Stimulated activated CD4-positive, alpha-beta T cell treated with anti-CD3 and anti-CD28 coated beads, Interleukin-1b, Interleukin-23, amount 100 ng/mL, for 24 hours (primary cell): ENCODE data around the gene ARHGEF1.

Source experiments
- DNase-seq, 4 experiments: peaks; one replicate each; pipeline ENCODE4 v3.0.0-alpha.2; 2020; ENCODE audit warnings: low read depth in 4 of 4, low spot score in 1 of 4

ARHGEF1 gene, protein sequence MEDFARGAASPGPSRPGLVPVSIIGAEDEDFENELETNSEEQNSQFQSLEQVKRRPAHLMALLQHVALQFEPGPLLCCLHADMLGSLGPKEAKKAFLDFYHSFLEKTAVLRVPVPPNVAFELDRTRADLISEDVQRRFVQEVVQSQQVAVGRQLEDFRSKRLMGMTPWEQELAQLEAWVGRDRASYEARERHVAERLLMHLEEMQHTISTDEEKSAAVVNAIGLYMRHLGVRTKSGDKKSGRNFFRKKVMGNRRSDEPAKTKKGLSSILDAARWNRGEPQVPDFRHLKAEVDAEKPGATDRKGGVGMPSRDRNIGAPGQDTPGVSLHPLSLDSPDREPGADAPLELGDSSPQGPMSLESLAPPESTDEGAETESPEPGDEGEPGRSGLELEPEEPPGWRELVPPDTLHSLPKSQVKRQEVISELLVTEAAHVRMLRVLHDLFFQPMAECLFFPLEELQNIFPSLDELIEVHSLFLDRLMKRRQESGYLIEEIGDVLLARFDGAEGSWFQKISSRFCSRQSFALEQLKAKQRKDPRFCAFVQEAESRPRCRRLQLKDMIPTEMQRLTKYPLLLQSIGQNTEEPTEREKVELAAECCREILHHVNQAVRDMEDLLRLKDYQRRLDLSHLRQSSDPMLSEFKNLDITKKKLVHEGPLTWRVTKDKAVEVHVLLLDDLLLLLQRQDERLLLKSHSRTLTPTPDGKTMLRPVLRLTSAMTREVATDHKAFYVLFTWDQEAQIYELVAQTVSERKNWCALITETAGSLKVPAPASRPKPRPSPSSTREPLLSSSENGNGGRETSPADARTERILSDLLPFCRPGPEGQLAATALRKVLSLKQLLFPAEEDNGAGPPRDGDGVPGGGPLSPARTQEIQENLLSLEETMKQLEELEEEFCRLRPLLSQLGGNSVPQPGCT

DNA sequence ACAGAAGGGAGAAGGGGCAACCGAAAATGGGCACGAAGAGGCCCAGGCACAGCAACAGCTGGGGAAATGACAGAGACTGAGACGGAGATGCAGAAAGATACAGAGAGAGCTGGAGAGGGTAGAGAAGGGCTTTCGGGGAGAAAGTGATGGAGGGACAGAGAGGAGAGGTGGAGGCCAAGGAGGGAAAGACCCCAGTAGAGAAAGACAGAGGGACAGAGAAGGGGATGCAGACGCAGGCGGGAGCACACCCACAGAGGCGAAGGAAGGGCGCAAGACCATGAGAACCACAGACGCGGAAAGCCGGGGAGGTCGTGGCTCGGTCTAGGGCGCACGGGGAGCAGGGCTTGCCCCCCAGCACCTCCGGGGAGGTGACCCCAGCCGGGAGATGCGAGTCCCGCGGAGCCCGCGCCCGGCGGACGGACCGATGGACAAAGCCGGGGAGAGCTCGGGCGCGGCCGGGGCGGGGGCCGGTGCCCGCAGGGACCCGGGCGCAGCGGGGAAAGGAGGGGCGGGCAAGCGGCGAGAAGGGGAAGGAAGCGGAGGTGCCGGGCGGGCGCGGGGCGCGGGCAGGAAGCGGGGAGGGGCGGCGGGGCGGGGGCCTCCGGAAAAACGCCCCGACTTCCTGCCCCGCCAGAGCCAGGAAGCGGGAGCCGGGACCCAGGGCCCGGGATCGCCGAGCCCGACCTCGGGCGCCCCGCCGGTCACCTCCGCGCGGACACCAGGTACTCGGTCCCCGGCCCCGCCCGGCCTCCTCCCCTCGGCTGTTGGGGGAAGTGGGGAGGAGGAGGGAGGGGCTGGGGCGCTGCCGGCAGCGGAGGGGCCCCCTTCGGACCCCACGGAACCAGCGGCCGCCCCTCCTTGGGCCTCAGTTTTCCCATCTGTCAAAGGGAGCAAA lies at the start of gene ARHGEF1:
TSS of gene ARHGEF1 (plus strand) at position 617 of the 895 bp plus-strand sequence. CDS start 4,899 bp downstream, outside the sequence.
- peak in 1 of 4 experiments; percentile 47 for DNase-seq

DNA sequence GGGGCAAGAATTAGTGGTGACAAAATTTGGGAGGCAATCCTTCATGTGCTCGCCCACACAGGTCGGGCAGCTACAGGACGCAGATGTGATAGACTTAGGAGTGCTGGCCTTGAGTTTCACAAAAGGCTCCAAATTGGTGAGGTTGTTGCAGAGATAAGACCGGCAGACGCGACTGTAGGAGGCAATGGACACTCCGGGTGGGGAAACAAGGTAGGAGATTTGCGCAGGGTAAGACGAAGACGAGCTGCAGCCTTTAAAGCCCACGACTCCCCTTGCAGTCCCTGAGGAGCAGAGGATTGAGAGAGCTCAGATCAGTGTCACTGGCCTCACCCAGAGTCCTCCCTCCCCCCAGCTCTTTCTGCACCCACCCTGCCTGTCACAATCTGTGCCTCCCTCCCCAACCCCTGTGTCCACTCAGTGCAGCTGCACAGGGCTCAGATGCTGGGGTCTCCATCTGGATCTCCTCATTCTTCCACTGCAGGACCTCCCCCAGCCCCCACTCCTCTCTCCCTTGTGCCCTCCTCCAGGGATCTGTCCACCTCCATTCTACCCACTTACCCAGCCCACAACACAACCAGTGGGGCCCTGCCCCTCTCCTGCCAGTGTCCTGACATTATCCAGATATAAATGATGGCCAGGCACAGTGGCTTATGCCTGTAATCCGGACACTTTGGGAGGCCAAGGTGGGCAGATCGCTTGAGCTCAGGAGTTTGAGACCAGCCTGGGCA lies 44.8 kb upstream of the ARHGEF1 start:
- DNase-seq: no peak

- no peak for DNase-seq
Observed at GRCh38 chr19:41839211-41839610, 43.8 kb upstream of the ARHGEF1 start.

GRCh38 chr19:41843371-41843770 lies 39.6 kb upstream of the ARHGEF1 start:
- no peak for DNase-seq

- DNase-seq: no peak
Observed at GRCh38 chr19:41844601-41845000, 38.4 kb upstream of the ARHGEF1 start, which contains the start of gene LYPD4. TSS of gene LYPD4 (minus strand) at chr19:41844683. CDS start at chr19:41839285, 5,398 bp downstream.

- no peak for DNase-seq
Observed at GRCh38 chr19:41845001-41845050, 38.2 kb upstream of the ARHGEF1 start, which contains the start of gene DMRTC2. TSS of gene DMRTC2 (plus strand) at chr19:41845042. CDS start at chr19:41847429, 2,387 bp downstream.

- no peak for DNase-seq
Observed at GRCh38 chr19:41845051-41845590, 37.9 kb upstream of the ARHGEF1 start.

GRCh38 chr19:41847351-41848105 lies 35.5 kb upstream of the ARHGEF1 start:
- no peak for DNase-seq

GRCh38 chr19:41848666-41849065 lies 34.3 kb upstream of the ARHGEF1 start:
- no peak for DNase-seq

- no peak for DNase-seq
Observed at GRCh38 chr19:41849067-41849466, 33.9 kb upstream of the ARHGEF1 start.

DNA sequence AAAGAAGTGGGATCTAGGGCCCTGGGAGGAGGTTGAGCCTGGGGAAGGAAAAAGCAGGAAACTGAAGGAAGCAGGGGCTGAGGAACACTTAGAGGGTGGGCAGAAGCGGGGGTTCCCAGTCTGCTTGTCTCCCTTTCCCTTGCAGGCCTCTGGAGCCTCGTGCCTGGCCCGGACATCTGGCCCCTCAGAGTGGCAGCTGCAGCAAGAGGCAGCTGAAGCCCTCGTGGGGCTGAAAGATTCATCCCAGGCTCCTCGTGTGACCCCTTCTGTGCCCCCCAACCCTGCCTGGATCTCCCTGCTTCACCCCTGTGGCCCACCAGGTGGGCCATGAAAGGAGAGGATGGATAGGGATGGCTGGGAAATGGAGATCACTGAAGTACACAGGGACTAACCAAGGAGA lies 32.6 kb upstream of the ARHGEF1 start:
- no peak for DNase-seq

DNA sequence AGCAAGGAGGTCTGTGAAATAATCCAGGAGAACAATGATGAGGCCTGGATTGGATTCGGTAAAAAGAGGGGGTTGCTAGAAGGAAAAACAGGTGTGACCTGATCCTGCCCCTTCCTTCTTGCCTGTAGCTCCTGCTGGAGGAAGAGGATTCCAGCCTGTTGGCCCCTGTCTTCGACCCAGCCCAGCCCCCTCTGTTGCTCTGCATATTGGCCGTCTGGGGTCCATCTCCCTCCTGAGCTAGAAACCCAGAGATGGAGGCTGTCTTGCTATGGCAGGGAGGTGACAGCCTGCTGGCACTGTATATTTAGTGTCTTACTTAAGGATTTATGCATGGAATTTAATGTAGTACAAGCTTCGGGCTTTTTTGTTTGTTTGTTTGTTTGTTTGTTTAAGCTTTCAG lies 31.5 kb upstream of the ARHGEF1 start:
- no peak for DNase-seq

- no peak for DNase-seq
Observed at GRCh38 chr19:41853344-41853743, 29.6 kb upstream of the ARHGEF1 start.

DNA sequence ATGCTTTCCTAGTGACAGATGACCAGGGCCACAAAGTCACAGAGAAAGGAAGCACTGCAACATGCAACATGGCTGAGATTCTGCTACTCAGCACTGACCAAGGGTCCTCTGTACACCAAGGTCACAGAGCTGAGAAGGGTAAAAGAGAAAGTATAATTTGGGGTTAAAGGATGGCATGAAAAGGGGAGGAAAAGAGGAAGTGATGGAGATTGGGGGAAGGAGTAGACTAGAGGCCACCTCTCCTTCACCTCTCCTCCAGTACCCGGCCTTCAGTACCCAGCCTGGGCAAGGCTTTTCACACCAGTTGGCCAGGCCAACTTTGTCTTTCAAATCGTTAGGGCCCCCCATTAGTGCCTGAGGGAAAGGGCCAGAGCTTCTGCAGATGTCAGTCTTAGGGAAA lies 29.2 kb upstream of the ARHGEF1 start:
- no peak for DNase-seq

DNA sequence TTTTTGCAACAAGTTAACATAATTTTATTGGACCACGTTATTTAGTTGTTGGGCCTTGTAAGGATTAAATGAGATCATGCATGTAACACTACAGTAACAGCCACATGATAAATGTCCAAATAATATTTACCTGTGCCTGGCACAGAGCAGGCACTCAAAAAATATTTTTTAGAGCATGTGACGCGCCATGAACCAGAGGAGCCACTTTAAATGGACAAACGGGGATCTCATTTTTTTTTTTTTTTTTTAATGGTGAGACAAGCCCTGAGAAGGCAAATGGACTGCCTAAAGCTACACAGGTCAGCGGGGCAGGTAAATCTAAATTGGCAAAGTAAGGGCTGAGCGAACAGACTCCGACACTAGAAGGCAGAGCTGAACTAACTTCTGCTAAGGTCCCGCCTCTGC lies 23.8 kb upstream of the ARHGEF1 start:
- no peak for DNase-seq

- DNase-seq: peak; percentile 94 to 97 (median 96)
Observed at GRCh38 chr19:41859618-41860418, 23.2 kb upstream of the ARHGEF1 start, which contains the start of gene RPS19. TSS of gene RPS19 (plus strand) at chr19:41860255. CDS start at chr19:41860775, 520 bp downstream.

GRCh38 chr19:41860419-41861115 lies 22.4 kb upstream of the ARHGEF1 start:
- no peak for DNase-seq

GRCh38 chr19:41861116-41861768 lies 21.7 kb upstream of the ARHGEF1 start:
- no peak for DNase-seq
